Activated CD4-positive, alpha-beta T cell treated with anti-CD3 and anti-CD28 coated beads for 4 hours (primary cell): ENCODE data around the gene CDC34.

ENCODE experiments used
- DNase-seq, 2 donors: peaks; one replicate each; pipeline ENCODE4 v3.0.0-alpha.2; 2020

CDC34 gene

GRCh38 chr19:589693-590395, 58.3 kb downstream of the CDC34 start, which contains the start of gene HCN2:
Gene HCN2, plus strand, starts transcription at chr19:589881. Its CDS starts 65 bp downstream, at chr19:589946.
- DNase-seq: no peak

- no peak for DNase-seq
These were observed 58.8 kb downstream of the CDC34 start for GRCh38 chr19:590396-590745.

GRCh38 chr19:590750-591098, 59.2 kb downstream of the CDC34 start:
- DNase-seq: no peak

- no peak for DNase-seq
These were observed 59.8 kb downstream of the CDC34 start for GRCh38 chr19:591099-591958.
